K562 (cell line): Measurements from ENCODE around the gene PALM3. TPM values are rescaled to one million over a fixed set of nuclear protein-coding genes. Genes with fewer than 3 reads are reported as not detected.

ENCODE experiments used
- HDAC6 ChIP-seq: IDR thresholded peaks from 2 replicates; pipeline ENCODE4 v1.6.1; 2012; ENCODE audit warnings: low read depth, mild to moderate bottlenecking, control low read depth, inconsistent platforms, low read length, moderate library complexity
- POLR3G ChIP-seq: IDR thresholded peaks from 2 replicates; pipeline ENCODE4 v1.6.1; 2011; ENCODE audit not compliant: insufficient read length, insufficient replicate concordance; ENCODE audit errors: extremely low read depth
- TCF7L2 ChIP-seq: fragments of 150-350 bp; IDR thresholded peaks from 2 replicates; pipeline ENCODE4 v1.6.1; 2016; ENCODE audit warnings: low read depth, mild to moderate bottlenecking, low read length, moderate library complexity
- ZNF146 ChIP-seq: IDR thresholded peaks from one replicate; pipeline ENCODE4 v1.6.1; 2018; ENCODE audit warnings: missing compliant biosample characterization; ENCODE audit not compliant: unreplicated experiment
- ZNF165 ChIP-seq: fragments of 250-450 bp; sonication (Bioruptor Pico); IDR thresholded peaks from 2 replicates; pipeline ENCODE4 v1.4.0; 2020; ENCODE audit warnings: borderline replicate concordance
- ZNF586 ChIP-seq: fragments of 450-650 bp; formaldehyde crosslinking; conservative IDR thresholded peaks from 2 replicates; pipeline ENCODE4 v1.4.0; 2020; ENCODE audit warnings: mild to moderate bottlenecking, moderate library complexity
- polyA plus RNA-seq, 8 experiments: library from polyadenylated mRNA; depleted of rRNA in 4 of 8; stranded (reverse) in 5 of 8; unstranded in 3 of 8; fragments of >200 nt; fragmentation: Nextera tagmentation in 2 of 8; fragmentation: Illumina TruSeq in 1 of 8; extraction: Ambion mirVana in 2 of 8; extraction: Trizol in 1 of 8; gene quantifications; 2 replicates each; pipeline versions ENCODE4 v1.2.1 to v1.2.3, GENCODE V29; 2011 to 2014; ENCODE audit warnings: inconsistent platforms in 1 of 8, missing spikeins in 1 of 8
- total RNA-seq, 7 experiments: library from RNA; depleted of rRNA in 6 of 7; stranded (reverse); fragments of >200 nt in 6 of 7; fragmentation: Illumina TruSeq in 2 of 7; extraction: Trizol in 2 of 7; gene quantifications; 2 replicates each; pipeline versions ENCODE4 v1.2.1 to v1.2.3, GENCODE V29; 2011 to 2021; ENCODE audit warnings: low replicate concordance in 1 of 7
- TF ChIP-seq, protein P1 (sequence below): fragments of 450-650 bp; IDR thresholded peaks from 2 replicates; pipeline ENCODE4 v1.6.1; 2016; ENCODE audit warnings: mild to moderate bottlenecking
- TF ChIP-seq, protein P2 (sequence below): fragments of 200-600 bp; sonication (generic); IDR thresholded peaks from one replicate; pipeline ENCODE4 v1.6.1; 2012; ENCODE audit warnings: mild to moderate bottlenecking, low read depth, low read length, inconsistent platforms

PALM3 gene
- total and polyA plus RNA-seq, 9 of the 15 experiments (the other 6 are each of a cell fraction or from before 2014, with no cell fraction given) = 0.07 to 9.3 (median 3.3) TPM

DNA sequence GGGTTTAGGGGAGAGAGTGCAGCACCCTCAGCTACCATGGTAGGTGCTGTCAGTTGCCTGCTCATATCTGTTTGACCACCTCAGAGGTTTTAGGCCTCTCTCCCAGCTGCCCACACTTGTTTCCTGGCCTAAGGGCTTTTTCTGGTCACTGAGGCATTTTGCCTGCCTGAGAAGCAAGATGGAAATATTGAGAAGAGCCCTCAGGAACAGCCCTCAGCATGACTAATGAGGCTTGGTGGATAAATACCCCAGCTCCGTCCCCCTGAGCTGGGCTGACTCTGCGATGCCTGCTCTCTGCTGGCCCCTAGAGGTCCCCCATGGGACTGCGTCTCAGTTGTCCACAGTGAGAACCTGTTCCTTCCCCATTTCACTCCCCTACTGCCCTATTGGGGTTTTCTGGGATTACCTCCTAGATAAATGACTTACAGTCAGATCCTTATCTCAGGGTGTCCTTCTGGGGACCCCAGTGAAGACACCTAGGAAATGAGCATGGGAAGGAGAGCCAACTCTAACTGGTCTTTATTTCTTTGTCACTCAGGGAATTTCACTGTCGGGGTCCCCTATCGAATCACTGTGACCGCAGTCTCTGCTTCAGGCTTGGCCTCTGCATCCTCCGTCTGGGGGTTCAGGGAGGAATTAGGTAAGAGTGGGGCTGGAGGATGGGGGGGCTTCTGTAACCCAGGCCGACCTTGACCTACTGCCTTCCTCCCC is 13.3 kb downstream of the PALM3 start (continued):
- TF ChIP-seq ZNF165 (CRISPR knock-in tag) (no peak), ZNF586 (no peak), ZNF146 (no peak), POLR3G (no peak), HDAC6 (no peak), TCF7L2 (no peak)
- TF ChIP-seq, protein P1, sequence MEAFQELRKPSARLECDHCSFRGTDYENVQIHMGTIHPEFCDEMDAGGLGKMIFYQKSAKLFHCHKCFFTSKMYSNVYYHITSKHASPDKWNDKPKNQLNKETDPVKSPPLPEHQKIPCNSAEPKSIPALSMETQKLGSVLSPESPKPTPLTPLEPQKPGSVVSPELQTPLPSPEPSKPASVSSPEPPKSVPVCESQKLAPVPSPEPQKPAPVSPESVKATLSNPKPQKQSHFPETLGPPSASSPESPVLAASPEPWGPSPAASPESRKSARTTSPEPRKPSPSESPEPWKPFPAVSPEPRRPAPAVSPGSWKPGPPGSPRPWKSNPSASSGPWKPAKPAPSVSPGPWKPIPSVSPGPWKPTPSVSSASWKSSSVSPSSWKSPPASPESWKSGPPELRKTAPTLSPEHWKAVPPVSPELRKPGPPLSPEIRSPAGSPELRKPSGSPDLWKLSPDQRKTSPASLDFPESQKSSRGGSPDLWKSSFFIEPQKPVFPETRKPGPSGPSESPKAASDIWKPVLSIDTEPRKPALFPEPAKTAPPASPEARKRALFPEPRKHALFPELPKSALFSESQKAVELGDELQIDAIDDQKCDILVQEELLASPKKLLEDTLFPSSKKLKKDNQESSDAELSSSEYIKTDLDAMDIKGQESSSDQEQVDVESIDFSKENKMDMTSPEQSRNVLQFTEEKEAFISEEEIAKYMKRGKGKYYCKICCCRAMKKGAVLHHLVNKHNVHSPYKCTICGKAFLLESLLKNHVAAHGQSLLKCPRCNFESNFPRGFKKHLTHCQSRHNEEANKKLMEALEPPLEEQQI = 0 out of 2 replicates have a peak, but pooled peaks have one; percentile 51
- TF ChIP-seq, protein P2, sequence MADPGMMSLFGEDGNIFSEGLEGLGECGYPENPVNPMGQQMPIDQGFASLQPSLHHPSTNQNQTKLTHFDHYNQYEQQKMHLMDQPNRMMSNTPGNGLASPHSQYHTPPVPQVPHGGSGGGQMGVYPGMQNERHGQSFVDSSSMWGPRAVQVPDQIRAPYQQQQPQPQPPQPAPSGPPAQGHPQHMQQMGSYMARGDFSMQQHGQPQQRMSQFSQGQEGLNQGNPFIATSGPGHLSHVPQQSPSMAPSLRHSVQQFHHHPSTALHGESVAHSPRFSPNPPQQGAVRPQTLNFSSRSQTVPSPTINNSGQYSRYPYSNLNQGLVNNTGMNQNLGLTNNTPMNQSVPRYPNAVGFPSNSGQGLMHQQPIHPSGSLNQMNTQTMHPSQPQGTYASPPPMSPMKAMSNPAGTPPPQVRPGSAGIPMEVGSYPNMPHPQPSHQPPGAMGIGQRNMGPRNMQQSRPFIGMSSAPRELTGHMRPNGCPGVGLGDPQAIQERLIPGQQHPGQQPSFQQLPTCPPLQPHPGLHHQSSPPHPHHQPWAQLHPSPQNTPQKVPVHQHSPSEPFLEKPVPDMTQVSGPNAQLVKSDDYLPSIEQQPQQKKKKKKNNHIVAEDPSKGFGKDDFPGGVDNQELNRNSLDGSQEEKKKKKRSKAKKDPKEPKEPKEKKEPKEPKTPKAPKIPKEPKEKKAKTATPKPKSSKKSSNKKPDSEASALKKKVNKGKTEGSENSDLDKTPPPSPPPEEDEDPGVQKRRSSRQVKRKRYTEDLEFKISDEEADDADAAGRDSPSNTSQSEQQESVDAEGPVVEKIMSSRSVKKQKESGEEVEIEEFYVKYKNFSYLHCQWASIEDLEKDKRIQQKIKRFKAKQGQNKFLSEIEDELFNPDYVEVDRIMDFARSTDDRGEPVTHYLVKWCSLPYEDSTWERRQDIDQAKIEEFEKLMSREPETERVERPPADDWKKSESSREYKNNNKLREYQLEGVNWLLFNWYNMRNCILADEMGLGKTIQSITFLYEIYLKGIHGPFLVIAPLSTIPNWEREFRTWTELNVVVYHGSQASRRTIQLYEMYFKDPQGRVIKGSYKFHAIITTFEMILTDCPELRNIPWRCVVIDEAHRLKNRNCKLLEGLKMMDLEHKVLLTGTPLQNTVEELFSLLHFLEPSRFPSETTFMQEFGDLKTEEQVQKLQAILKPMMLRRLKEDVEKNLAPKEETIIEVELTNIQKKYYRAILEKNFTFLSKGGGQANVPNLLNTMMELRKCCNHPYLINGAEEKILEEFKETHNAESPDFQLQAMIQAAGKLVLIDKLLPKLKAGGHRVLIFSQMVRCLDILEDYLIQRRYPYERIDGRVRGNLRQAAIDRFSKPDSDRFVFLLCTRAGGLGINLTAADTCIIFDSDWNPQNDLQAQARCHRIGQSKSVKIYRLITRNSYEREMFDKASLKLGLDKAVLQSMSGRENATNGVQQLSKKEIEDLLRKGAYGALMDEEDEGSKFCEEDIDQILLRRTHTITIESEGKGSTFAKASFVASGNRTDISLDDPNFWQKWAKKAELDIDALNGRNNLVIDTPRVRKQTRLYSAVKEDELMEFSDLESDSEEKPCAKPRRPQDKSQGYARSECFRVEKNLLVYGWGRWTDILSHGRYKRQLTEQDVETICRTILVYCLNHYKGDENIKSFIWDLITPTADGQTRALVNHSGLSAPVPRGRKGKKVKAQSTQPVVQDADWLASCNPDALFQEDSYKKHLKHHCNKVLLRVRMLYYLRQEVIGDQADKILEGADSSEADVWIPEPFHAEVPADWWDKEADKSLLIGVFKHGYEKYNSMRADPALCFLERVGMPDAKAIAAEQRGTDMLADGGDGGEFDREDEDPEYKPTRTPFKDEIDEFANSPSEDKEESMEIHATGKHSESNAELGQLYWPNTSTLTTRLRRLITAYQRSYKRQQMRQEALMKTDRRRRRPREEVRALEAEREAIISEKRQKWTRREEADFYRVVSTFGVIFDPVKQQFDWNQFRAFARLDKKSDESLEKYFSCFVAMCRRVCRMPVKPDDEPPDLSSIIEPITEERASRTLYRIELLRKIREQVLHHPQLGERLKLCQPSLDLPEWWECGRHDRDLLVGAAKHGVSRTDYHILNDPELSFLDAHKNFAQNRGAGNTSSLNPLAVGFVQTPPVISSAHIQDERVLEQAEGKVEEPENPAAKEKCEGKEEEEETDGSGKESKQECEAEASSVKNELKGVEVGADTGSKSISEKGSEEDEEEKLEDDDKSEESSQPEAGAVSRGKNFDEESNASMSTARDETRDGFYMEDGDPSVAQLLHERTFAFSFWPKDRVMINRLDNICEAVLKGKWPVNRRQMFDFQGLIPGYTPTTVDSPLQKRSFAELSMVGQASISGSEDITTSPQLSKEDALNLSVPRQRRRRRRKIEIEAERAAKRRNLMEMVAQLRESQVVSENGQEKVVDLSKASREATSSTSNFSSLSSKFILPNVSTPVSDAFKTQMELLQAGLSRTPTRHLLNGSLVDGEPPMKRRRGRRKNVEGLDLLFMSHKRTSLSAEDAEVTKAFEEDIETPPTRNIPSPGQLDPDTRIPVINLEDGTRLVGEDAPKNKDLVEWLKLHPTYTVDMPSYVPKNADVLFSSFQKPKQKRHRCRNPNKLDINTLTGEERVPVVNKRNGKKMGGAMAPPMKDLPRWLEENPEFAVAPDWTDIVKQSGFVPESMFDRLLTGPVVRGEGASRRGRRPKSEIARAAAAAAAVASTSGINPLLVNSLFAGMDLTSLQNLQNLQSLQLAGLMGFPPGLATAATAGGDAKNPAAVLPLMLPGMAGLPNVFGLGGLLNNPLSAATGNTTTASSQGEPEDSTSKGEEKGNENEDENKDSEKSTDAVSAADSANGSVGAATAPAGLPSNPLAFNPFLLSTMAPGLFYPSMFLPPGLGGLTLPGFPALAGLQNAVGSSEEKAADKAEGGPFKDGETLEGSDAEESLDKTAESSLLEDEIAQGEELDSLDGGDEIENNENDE = no peak
